K562 (cell line): ENCODE data around the gene PTRH1. TPM values are rescaled to one million over a fixed set of nuclear protein-coding genes. Genes with fewer than 3 reads are reported as not detected.

Experiments
- MED1 ChIP-seq: sonication (generic); formaldehyde crosslinking; IDR thresholded peaks from 2 replicates; pipeline ENCODE4 v1.8.1; 2023; ENCODE audit warnings: missing genetic modification reagents, borderline replicate concordance
- NCOA1 ChIP-seq: fragments of 450-650 bp; IDR thresholded peaks from 2 replicates; pipeline ENCODE4 v1.6.1; 2016; ENCODE audit warnings: low read depth
- NONO ChIP-seq, 2 experiments: fragments of 200-400 bp in 1 of 2; fragments of 450-650 bp in 1 of 2; formaldehyde crosslinking in 1 of 2; IDR thresholded peaks; 2 replicates each; pipeline ENCODE4 v1.6.1; 2017; ENCODE audit warnings: low read depth in 2 of 2, mild to moderate bottlenecking in 2 of 2, moderate library complexity in 2 of 2, low read length in 1 of 2
- polyA plus RNA-seq, 8 experiments: library from polyadenylated mRNA; depleted of rRNA in 4 of 8; stranded (reverse) in 5 of 8; unstranded in 3 of 8; fragments of >200 nt; fragmentation: Nextera tagmentation in 2 of 8; fragmentation: Illumina TruSeq in 1 of 8; extraction: Ambion mirVana in 2 of 8; extraction: Trizol in 1 of 8; gene quantifications; 2 replicates each; pipeline versions ENCODE4 v1.2.1 to v1.2.3, GENCODE V29; 2011 to 2014; ENCODE audit warnings: inconsistent platforms in 1 of 8, missing spikeins in 1 of 8
- total RNA-seq, 7 experiments: library from RNA; depleted of rRNA in 6 of 7; stranded (reverse); fragments of >200 nt in 6 of 7; fragmentation: Illumina TruSeq in 2 of 7; extraction: Trizol in 2 of 7; gene quantifications; 2 replicates each; pipeline versions ENCODE4 v1.2.1 to v1.2.3, GENCODE V29; 2011 to 2021; ENCODE audit warnings: low replicate concordance in 1 of 7
- TF ChIP-seq, protein P1 (sequence below): fragments of 450-650 bp; formaldehyde crosslinking; conservative IDR thresholded peaks from 2 replicates; pipeline ENCODE4 v1.4.0; 2022; ENCODE audit warnings: mild to moderate bottlenecking, missing genetic modification characterization
- TF ChIP-seq, protein P2 (sequence below): fragments of 450-650 bp; IDR thresholded peaks from 2 replicates; pipeline ENCODE4 v1.6.1; 2017; ENCODE audit warnings: antibody characterized with exemption
- TF ChIP-seq, protein P3 (sequence below), 3 experiments: fragments of 200-800 bp in 1 of 3; fragments of 250-450 bp in 1 of 3; fragments of 450-650 bp in 1 of 3; sonication (Bioruptor Pico) in 1 of 3; sonication (Bioruptor generic) in 1 of 3; formaldehyde crosslinking in 1 of 3; IDR thresholded peaks; 2 replicates each; pipeline versions ENCODE4 v1.6.1 to v1.8.0; 2016 to 2022; ENCODE audit warnings: mild to moderate bottlenecking in 2 of 3, missing genetic modification characterization in 2 of 3, missing compliant biosample characterization in 1 of 3, moderate library complexity in 1 of 3

The PTRH1 gene
- total and polyA plus RNA-seq, 9 of the 15 experiments (the other 6 are each of a cell fraction or from before 2014, with no cell fraction given), result 0.63 to 43.1 (median 5.7) TPM

DNA sequence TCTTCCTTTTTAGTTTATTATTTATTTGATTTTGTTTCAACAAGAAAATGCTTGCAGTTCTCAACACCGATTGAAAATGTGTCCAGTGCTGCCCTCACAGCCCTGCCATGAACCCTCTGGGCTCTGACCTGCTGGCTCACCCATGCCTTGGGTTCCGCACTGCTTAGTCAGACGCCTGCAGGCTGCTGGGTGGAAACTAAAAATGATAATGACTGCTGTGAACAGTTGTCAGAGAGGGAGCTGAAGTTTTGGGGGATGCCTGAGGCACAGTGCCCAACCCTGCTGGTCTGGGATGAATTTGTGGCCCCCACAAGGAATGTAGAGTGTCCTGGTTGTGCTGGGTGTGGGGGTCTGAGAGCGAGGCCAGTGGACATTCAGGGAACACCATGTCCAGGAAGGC is 30.9 kb downstream of the PTRH1 start (continued):
- TF ChIP-seq, protein P1, sequence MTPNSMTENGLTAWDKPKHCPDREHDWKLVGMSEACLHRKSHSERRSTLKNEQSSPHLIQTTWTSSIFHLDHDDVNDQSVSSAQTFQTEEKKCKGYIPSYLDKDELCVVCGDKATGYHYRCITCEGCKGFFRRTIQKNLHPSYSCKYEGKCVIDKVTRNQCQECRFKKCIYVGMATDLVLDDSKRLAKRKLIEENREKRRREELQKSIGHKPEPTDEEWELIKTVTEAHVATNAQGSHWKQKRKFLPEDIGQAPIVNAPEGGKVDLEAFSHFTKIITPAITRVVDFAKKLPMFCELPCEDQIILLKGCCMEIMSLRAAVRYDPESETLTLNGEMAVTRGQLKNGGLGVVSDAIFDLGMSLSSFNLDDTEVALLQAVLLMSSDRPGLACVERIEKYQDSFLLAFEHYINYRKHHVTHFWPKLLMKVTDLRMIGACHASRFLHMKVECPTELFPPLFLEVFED (CRISPR knock-in tag), result no peak
- TF ChIP-seq NCOA1, result no peak
- TF ChIP-seq NONO (IDR thresholded peaks at IDR 0.05; ENCODE audit: low read depth in 2 of 2, low read length in 1 of 2), result no peak
- TF ChIP-seq, protein P2, sequence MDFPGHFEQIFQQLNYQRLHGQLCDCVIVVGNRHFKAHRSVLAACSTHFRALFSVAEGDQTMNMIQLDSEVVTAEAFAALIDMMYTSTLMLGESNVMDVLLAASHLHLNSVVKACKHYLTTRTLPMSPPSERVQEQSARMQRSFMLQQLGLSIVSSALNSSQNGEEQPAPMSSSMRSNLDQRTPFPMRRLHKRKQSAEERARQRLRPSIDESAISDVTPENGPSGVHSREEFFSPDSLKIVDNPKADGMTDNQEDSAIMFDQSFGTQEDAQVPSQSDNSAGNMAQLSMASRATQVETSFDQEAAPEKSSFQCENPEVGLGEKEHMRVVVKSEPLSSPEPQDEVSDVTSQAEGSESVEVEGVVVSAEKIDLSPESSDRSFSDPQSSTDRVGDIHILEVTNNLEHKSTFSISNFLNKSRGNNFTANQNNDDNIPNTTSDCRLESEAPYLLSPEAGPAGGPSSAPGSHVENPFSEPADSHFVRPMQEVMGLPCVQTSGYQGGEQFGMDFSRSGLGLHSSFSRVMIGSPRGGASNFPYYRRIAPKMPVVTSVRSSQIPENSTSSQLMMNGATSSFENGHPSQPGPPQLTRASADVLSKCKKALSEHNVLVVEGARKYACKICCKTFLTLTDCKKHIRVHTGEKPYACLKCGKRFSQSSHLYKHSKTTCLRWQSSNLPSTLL, result no peak
- TF ChIP-seq, protein P3, sequence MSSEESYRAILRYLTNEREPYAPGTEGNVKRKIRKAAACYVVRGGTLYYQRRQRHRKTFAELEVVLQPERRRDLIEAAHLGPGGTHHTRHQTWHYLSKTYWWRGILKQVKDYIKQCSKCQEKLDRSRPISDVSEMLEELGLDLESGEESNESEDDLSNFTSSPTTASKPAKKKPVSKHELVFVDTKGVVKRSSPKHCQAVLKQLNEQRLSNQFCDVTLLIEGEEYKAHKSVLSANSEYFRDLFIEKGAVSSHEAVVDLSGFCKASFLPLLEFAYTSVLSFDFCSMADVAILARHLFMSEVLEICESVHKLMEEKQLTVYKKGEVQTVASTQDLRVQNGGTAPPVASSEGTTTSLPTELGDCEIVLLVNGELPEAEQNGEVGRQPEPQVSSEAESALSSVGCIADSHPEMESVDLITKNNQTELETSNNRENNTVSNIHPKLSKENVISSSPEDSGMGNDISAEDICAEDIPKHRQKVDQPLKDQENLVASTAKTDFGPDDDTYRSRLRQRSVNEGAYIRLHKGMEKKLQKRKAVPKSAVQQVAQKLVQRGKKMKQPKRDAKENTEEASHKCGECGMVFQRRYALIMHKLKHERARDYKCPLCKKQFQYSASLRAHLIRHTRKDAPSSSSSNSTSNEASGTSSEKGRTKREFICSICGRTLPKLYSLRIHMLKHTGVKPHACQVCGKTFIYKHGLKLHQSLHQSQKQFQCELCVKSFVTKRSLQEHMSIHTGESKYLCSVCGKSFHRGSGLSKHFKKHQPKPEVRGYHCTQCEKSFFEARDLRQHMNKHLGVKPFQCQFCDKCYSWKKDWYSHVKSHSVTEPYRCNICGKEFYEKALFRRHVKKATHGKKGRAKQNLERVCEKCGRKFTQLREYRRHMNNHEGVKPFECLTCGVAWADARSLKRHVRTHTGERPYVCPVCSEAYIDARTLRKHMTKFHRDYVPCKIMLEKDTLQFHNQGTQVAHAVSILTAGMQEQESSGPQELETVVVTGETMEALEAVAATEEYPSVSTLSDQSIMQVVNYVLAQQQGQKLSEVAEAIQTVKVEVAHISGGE (CRISPR knock-in tag; IDR thresholded peaks at IDR 0.05), result no peak
- no peak for TF ChIP-seq MED1 (CRISPR knock-in tag)
- TF ChIP-seq, all 486 proteins: peak for 0
